HCT116 (cell line): Measurements from ENCODE around the gene RNH1. TPM values are rescaled to one million over a fixed set of nuclear protein-coding genes. Genes with fewer than 3 reads are reported as not detected.

ENCODE experiments used
- ATAC-seq: fragments of 200-7000 bp; cut with Tn5 transposase; 2 replicates; pipeline ENCODE4 v1.9.1; 2020; ENCODE audit warnings: mild to moderate bottlenecking, moderate library complexity
- BruUV-seq: library from RNA; stranded (reverse); fragments of 400-500 nt; replicated peaks from 2 replicates; lab custom pipeline; 2021; lab: Mats Ljungman, UMichigan
- CTCF ChIA-PET: fragments of 300-600 bp; sonication (Branson Sonifier 250); formaldehyde crosslinking; loops from one replicate; lab custom pipeline; 2021; ENCODE audit warnings: antibody characterized with exemption; lab: Charles Lee
- POLR2A ChIA-PET: fragments of 300-600, 350-600 bp; sonication (Branson Sonifier 250); formaldehyde crosslinking; loops from one replicate; lab custom pipeline; 2021; ENCODE audit warnings: antibody characterized with exemption; lab: Charles Lee
- RAD21 ChIA-PET, 2 experiments: fragments of 300-600 bp; sonication (Branson Sonifier 250); formaldehyde crosslinking; loops; one replicate each; lab custom pipeline; 2023; ENCODE audit warnings: low total read pairs in 2 of 2; ENCODE audit not compliant: uncharacterized antibody in 2 of 2, unreplicated experiment in 2 of 2, low non-redundant PET in 1 of 2; lab: Charles Lee
- DNase-seq: peaks from one replicate; pipeline ENCODE4 v3.0.0-alpha.2; 2010; ENCODE audit warnings: low read depth, low spot score
- H2AFZ ChIP-seq: fragments of 200-600 bp; shearing (Covaris generic), sonication (generic); 2 replicates; pipeline ENCODE4 v1.6.1; 2017; ENCODE audit warnings: low read depth, mixed run types, mixed read lengths, antibody characterized with exemption, low read length; ENCODE audit not compliant: poor library complexity, severe bottlenecking
- H3K27ac ChIP-seq: 2 replicates; pipeline ENCODE4 v1.5.1; 2012; ENCODE audit warnings: low read depth, low read length
- H3K27me3 ChIP-seq: fragments of 200-600 bp; sonication (generic); 2 replicates; pipeline ENCODE4 v1.6.1; 2016; ENCODE audit warnings: mixed run types, low read length, mixed read lengths; ENCODE audit not compliant: insufficient read depth
- H3K36me3 ChIP-seq, 2 experiments: fragments of 200-500 bp in 1 of 2; fragments of 200-600 bp in 1 of 2; sonication (Bioruptor generic) in 1 of 2; sonication (generic) in 1 of 2; 2 replicates each; pipeline versions ENCODE4 v1.5.1 to v1.6.1; 2014 to 2016; ENCODE audit warnings: low read length in 2 of 2, inconsistent platforms in 1 of 2, mixed read lengths in 1 of 2, mixed run types in 1 of 2; ENCODE audit not compliant: insufficient read depth in 2 of 2, control insufficient read depth in 1 of 2
- H3K4me1 ChIP-seq, 2 experiments: fragments of 200-600 bp in 1 of 2; sonication (generic) in 1 of 2; 2 replicates each; pipeline versions ENCODE4 v1.5.1 to v1.6.1; 2012 to 2017; ENCODE audit warnings: low read length in 2 of 2, inconsistent platforms in 1 of 2, mild to moderate bottlenecking in 1 of 2, mixed read lengths in 1 of 2, mixed run types in 1 of 2, moderate library complexity in 1 of 2; ENCODE audit not compliant: insufficient read depth in 2 of 2, control insufficient read depth in 1 of 2
- H3K4me2 ChIP-seq: fragments of 200-600 bp; sonication (generic); 2 replicates; pipeline ENCODE4 v1.6.1; 2017; ENCODE audit warnings: mixed run types, low read length, mixed read lengths
- H3K4me3 ChIP-seq, 2 experiments: fragments of 200-600 bp in 1 of 2; sonication (generic) in 1 of 2; replicated peaks in 1 of 2; 2 replicates each; pipeline ENCODE4 v1.5.1; 2011 to 2016; ENCODE audit warnings: low read length in 2 of 2, control low read depth in 1 of 2, low read depth in 1 of 2, mild to moderate bottlenecking in 1 of 2, mixed read lengths in 1 of 2, mixed run types in 1 of 2
- H3K79me2 ChIP-seq: fragments of 200-600 bp; sonication (generic); 2 replicates; pipeline ENCODE4 v1.6.1; 2017; ENCODE audit warnings: mild to moderate bottlenecking, mixed run types, low read length, moderate library complexity, mixed read lengths; ENCODE audit not compliant: insufficient read depth
- H3K9ac ChIP-seq: fragments of 200-600 bp; sonication (generic); 2 replicates; pipeline ENCODE4 v1.6.1; 2016; ENCODE audit warnings: low read length, mixed read lengths
- H3K9me2 ChIP-seq: fragments of 200-600 bp; sonication (generic), shearing (Covaris generic); 2 replicates; pipeline ENCODE4 v1.6.1; 2017; ENCODE audit warnings: mixed run types, mild to moderate bottlenecking, moderate library complexity; ENCODE audit not compliant: insufficient read depth
- H3K9me3 ChIP-seq, 2 experiments: fragments of 200-500 bp in 1 of 2; fragments of 200-600 bp in 1 of 2; sonication (Bioruptor generic) in 1 of 2; sonication (generic) in 1 of 2; 2 replicates each; pipeline ENCODE4 v1.6.1; 2014 to 2017; ENCODE audit warnings: low read length in 2 of 2, mixed read lengths in 2 of 2, inconsistent platforms in 1 of 2, low read depth in 1 of 2, mild to moderate bottlenecking in 1 of 2, mixed run types in 1 of 2, moderate library complexity in 1 of 2; ENCODE audit not compliant: control insufficient read depth in 1 of 2, insufficient read depth in 1 of 2
- H4K20me1 ChIP-seq: fragments of 200-600 bp; sonication (generic), shearing (Covaris generic); 2 replicates; pipeline ENCODE4 v1.6.1; 2017; ENCODE audit warnings: mixed run types, mild to moderate bottlenecking, moderate library complexity; ENCODE audit not compliant: insufficient read depth
- EGR1 ChIP-seq: IDR thresholded peaks from 2 replicates; pipeline ENCODE4 v1.6.1; 2012; ENCODE audit warnings: low read depth
- EZH2 ChIP-seq: fragments of 200-600 bp; sonication (generic); IDR thresholded peaks from 2 replicates; pipeline ENCODE4 v1.6.1; 2017; ENCODE audit warnings: antibody characterized with exemption, mixed run types
- EZH2phosphoT487 ChIP-seq: fragments of 200-600 bp; IDR thresholded peaks from 2 replicates; pipeline ENCODE4 v1.6.1; 2018; ENCODE audit warnings: antibody characterized with exemption, borderline replicate concordance
- JUND ChIP-seq: IDR thresholded peaks from 2 replicates; pipeline ENCODE4 v1.6.1; 2012
- POLR2A ChIP-seq: IDR thresholded peaks from 2 replicates; pipeline ENCODE4 v1.7.0; 2011; ENCODE audit warnings: borderline replicate concordance; ENCODE audit not compliant: insufficient read depth, insufficient read length; ENCODE audit errors: extremely low read depth
- POLR2AphosphoS5 ChIP-seq: IDR thresholded peaks from 2 replicates; pipeline ENCODE4 v1.6.1; 2011; ENCODE audit warnings: mild to moderate bottlenecking, low read depth, low read length, moderate library complexity
- SIN3A ChIP-seq: IDR thresholded peaks from 2 replicates; pipeline ENCODE4 v1.6.1; 2012; ENCODE audit warnings: low read depth
- SP1 ChIP-seq: IDR thresholded peaks from 2 replicates; pipeline ENCODE4 v1.6.1; 2012; ENCODE audit warnings: low read depth
- SRF ChIP-seq: IDR thresholded peaks from 2 replicates; pipeline ENCODE4 v1.6.1; 2012; ENCODE audit warnings: low read depth
- ZFX ChIP-seq: fragments of 450-650 bp; IDR thresholded peaks from 2 replicates; pipeline ENCODE4 v1.6.1; 2017
- intact Hi-C: fragments of 100-400 bp; cut with micrococcal nuclease; formaldehyde crosslinking; loops from 2 replicates; pipeline ENCODE4 v1.10.0; 2022
- total RNA-seq: library from RNA; stranded (reverse); gene quantifications from one replicate; pipeline ENCODE4 v1.2.1, GENCODE V29; 2021; ENCODE audit not compliant: unreplicated experiment

The RNH1 gene
- total RNA-seq, 1 experiment from 2014 or later, result 120 TPM

GRCh38 chr11:536841-537621 is 30.0 kb upstream of the RNH1 start, which contains the start of gene LRRC56 (continued):
- TF ChIP-seq POLR2AphosphoS5 (peak; percentile 67), EGR1 (peak; percentile 92)

- ChIA-PET RAD21 (no interaction called here), CTCF (no interaction called here), POLR2A (interaction anchor here (1.2 to 1.8 kb wide), 4 partner anchors 11 to 40 kb away, joined by 3 to 8 read pairs (median 5); partner anchors contain the start of gene PHRF1)
- peak within 1 kb of the TSS; percentile 89 for H3K9ac ChIP-seq
- peak; percentile 83 for ATAC-seq
- peak within 1 kb of the TSS; percentile 100 for H3K4me2 ChIP-seq
- BruUV-seq, result TSS peak; percentile 74
- H3K36me3 ChIP-seq, result peaks cover 0 to 26% of the 10 kb centered on the region in 2 experiments; a peak in 2 of 4 replicates
- H3K79me2 ChIP-seq, result peaks cover 33% of the 10 kb centered on the region
- no peaks in the 10 kb centered on the region for H4K20me1 ChIP-seq
- TF ChIP-seq JUND (no peak), SRF (no peak), SIN3A (peak; percentile 64; the same call in 1 of the 2 replicates), ZFX (peak; percentile 68), EZH2 (no peak), POLR2AphosphoS5 (peak; percentile 98), EZH2phosphoT487 (no peak), SP1 (peak; percentile 96), POLR2A (peak; percentile 59)
- DNase-seq, result peak; percentile 86
- H3K9me2 ChIP-seq, result no peaks in the 10 kb centered on the region
- intact Hi-C loops, result loop anchor here (2.0 kb wide), 2 partner anchors 25 to 29 kb away; partner anchors contain the start of genes LMNTD2, RASSF7 and RNH1
- peaks cover 15 to 33% of the 10 kb centered on the region in 2 experiments; a peak in 3 of 4 replicates for H3K4me1 ChIP-seq
- H3K9me3 ChIP-seq, result no peaks in the 10 kb centered on the region
- H3K4me3 ChIP-seq, result peak within 1 kb of the TSS; percentile 76 to 90
- H3K27me3 ChIP-seq, result no peaks in the 10 kb centered on the region
- H2AFZ ChIP-seq, result no peak within 1 kb of the TSS
- H3K27ac ChIP-seq, result peak within 1 kb of the TSS; percentile 100
Observed at GRCh38 chr11:535519-536454, 28.7 kb upstream of the RNH1 start, which contains the start of gene HRAS. Gene HRAS, minus strand, starts transcription at chr11:535576.
